ENCODE data around the gene NFU1.
A peak's percentile ranks its signal among the peaks of the same experiment; 100 is the strongest.

NFU1 gene

DNA sequence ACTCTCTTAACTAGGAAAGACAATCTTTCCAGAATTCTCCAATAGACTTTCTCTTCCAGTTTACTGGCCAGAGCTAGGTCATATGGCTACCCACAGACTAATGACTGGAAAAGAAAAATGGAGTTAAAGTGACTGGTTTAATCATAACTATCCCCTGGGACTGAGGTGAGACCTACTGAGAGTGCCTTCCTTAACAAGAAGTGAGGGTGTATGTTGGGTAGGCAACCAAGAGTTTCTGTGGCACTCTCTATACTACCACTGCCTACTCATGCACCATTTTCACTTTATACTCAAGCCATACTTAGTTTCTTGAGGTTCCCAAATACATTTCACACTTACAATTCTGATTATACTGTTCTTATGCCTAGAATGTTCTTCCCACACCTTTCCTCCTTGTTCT is 43.3 kb downstream of the NFU1 start:
- Histone ChIP-seq H3K36me3 (ENCODE audit: control insufficient read depth, insufficient read depth, low read length) (peaks cover 5% of the 10 kb centered on the region), H3K4me3 (replicated peaks; ENCODE audit: low read depth, low read length) (no peak overlapping the region), H3K27me3 (replicated peaks; ENCODE audit: control insufficient read depth, insufficient read depth, low read length) (no peaks in the 10 kb centered on the region)
- TF ChIP-seq, protein P1, sequence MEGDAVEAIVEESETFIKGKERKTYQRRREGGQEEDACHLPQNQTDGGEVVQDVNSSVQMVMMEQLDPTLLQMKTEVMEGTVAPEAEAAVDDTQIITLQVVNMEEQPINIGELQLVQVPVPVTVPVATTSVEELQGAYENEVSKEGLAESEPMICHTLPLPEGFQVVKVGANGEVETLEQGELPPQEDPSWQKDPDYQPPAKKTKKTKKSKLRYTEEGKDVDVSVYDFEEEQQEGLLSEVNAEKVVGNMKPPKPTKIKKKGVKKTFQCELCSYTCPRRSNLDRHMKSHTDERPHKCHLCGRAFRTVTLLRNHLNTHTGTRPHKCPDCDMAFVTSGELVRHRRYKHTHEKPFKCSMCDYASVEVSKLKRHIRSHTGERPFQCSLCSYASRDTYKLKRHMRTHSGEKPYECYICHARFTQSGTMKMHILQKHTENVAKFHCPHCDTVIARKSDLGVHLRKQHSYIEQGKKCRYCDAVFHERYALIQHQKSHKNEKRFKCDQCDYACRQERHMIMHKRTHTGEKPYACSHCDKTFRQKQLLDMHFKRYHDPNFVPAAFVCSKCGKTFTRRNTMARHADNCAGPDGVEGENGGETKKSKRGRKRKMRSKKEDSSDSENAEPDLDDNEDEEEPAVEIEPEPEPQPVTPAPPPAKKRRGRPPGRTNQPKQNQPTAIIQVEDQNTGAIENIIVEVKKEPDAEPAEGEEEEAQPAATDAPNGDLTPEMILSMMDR (IDR thresholded peaks at IDR 0.05; ENCODE audit: insufficient read depth, low read length, poor library complexity, severe bottlenecking), result no peak
- no peak for DNase-seq (ENCODE audit: extremely low read depth, insufficient read length)

DNA sequence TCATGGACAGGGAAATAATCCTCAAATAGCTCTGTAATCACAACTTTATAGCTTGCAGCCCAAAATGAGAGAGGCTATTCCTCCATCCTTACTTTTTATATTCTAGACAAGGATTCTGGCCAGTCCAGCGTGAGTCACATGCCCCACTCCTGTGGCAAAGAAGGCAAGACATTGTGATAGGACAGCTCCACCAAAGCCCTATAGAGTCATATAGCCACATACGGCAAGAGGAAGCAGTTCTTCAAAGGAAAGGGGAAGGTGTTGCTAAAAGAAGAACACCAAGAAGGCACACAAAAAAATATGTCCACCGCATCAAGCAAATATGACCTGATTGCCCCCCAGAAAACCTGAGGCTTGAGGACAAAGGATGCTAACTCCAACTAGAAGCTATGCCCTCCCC is 46.8 kb downstream of the NFU1 start:
- DNase-seq (ENCODE audit: extremely low read depth, insufficient read length), result no peak
- Histone ChIP-seq H3K4me3 (replicated peaks; ENCODE audit: low read depth, low read length) (no peak overlapping the region), H3K36me3 (ENCODE audit: control insufficient read depth, insufficient read depth, low read length) (no peaks in the 10 kb centered on the region; the same call in 1 of the 2 replicates), H3K27me3 (replicated peaks; ENCODE audit: control insufficient read depth, insufficient read depth, low read length) (no peaks in the 10 kb centered on the region)
- TF ChIP-seq, protein P1 (IDR thresholded peaks at IDR 0.05; ENCODE audit: insufficient read depth, low read length, poor library complexity, severe bottlenecking), result no peak

DNA sequence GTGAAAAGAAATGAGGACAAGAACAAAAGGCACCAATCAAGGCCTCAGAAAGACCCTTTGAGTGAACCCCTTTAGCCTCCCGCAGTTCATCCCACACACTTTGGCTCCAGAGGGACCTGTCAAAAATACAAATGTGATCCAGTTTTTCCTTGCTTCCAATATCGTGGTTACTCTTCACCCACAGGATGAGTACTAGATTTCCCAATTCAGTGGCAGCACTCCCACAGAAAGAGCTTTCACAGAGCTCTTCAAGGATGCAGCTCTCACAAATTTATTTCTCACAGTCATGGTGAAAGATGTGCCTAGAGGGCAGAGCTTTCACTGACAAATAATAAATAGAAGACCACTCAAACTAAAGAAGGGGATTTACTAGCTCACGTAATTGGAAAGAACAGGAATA is 47.2 kb downstream of the NFU1 start:
- Histone ChIP-seq H3K27me3 (replicated peaks; ENCODE audit: control insufficient read depth, insufficient read depth, low read length) (no peaks in the 10 kb centered on the region), H3K4me3 (replicated peaks; ENCODE audit: low read depth, low read length) (no peak overlapping the region), H3K36me3 (ENCODE audit: control insufficient read depth, insufficient read depth, low read length) (no peaks in the 10 kb centered on the region; the same call in 1 of the 2 replicates)
- TF ChIP-seq, protein P1 (IDR thresholded peaks at IDR 0.05; ENCODE audit: insufficient read depth, low read length, poor library complexity, severe bottlenecking), result no peak
- DNase-seq (ENCODE audit: extremely low read depth, insufficient read length), result no peak

DNA sequence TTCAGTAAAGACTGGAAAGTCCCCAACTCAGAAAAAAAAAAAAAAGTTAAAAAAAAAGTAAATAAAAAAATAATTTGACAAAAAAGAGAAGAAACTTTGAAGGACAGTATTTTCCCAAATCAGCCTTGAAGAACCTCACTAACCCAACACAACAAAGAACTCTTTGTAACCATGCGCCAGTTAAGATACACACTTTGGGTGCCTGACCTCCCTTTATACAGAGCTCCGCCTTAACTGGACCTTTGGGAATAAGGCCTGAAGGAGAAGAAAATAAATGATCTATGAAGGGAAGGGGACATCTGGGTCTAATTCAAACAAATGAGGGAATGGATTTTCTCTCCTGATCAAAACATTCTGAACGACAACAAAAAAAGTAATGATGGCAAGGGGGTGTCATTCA is 48.0 kb downstream of the NFU1 start:
- no peaks in the 10 kb centered on the region for H3K27me3 ChIP-seq (replicated peaks; ENCODE audit: control insufficient read depth, insufficient read depth, low read length)
- H3K36me3 ChIP-seq (ENCODE audit: control insufficient read depth, insufficient read depth, low read length), result no peaks in the 10 kb centered on the region; the same call in 1 of the 2 replicates
- TF ChIP-seq, protein P1 (IDR thresholded peaks at IDR 0.05; ENCODE audit: insufficient read depth, low read length, poor library complexity, severe bottlenecking), result no peak
- no peak for DNase-seq (ENCODE audit: extremely low read depth, insufficient read length)
- H3K4me3 ChIP-seq (replicated peaks; ENCODE audit: low read depth, low read length), result no peak overlapping the region

DNA sequence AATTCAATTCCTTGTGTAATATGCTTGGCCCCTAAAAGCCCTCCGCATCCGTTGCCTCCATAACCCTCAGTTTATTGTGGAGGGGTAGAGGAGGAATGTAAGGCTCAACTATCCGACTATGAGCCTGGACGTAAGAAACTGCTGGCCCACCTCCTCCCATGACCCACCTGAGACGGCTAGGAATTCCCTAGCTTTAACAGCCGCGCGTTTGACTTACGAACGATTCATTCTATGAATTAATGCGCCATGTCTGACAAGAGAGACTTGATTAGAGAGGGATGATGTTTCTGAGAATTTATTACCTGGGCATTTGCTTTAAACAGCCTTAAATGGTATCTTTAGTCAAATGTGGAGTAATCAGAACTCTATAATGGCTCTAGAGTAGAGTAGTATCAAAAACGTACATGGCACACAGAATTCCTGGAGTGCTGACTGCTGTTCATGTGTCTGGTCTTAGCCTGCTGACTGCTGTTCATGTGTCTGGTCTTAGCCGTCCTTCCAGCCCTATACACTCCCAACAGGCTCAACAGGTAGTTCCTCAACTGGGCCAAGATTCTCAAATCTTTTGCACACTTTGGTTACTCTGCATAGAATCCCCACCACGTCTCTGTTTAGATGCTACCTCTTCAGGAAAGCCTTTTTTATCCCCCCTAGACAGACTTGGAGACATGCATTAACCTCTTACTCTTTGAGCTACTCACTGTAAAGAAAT is 49.3 kb downstream of the NFU1 start:
- Histone ChIP-seq H3K4me3 (replicated peaks; ENCODE audit: low read depth, low read length) (peak overlapping the region; percentile 74), H3K27me3 (replicated peaks; ENCODE audit: control insufficient read depth, insufficient read depth, low read length) (no peaks in the 10 kb centered on the region), H3K36me3 (ENCODE audit: control insufficient read depth, insufficient read depth, low read length) (no peaks in the 10 kb centered on the region)
- no peak for DNase-seq (ENCODE audit: extremely low read depth, insufficient read length)
- TF ChIP-seq, protein P1 (IDR thresholded peaks at IDR 0.05; ENCODE audit: insufficient read depth, low read length, poor library complexity, severe bottlenecking), result no peak
